AG20443 (cell line): ENCODE measurements around the gene CTDSP2.

Experiments
- DNase-seq: peaks from one replicate; pipeline ENCODE4 v3.0.0; 2012; ENCODE audit warnings: low spot score, mixed read lengths

Gene CTDSP2

GRCh38 chr12:57815177-57816000 is 31.1 kb downstream of the CTDSP2 start:
- DNase-seq, result no peak

GRCh38 chr12:57813971-57814772 is 32.4 kb downstream of the CTDSP2 start:
- no peak for DNase-seq

GRCh38 chr12:57813111-57813970 is 33.2 kb downstream of the CTDSP2 start:
- DNase-seq, result no peak

GRCh38 chr12:57811028-57811755 is 35.3 kb downstream of the CTDSP2 start:
- DNase-seq, result no peak

GRCh38 chr12:57810450-57810849 is 36.1 kb downstream of the CTDSP2 start:
- no peak for DNase-seq

GRCh38 chr12:57809425-57809824 is 37.1 kb downstream of the CTDSP2 start:
- DNase-seq, result no peak

DNA sequence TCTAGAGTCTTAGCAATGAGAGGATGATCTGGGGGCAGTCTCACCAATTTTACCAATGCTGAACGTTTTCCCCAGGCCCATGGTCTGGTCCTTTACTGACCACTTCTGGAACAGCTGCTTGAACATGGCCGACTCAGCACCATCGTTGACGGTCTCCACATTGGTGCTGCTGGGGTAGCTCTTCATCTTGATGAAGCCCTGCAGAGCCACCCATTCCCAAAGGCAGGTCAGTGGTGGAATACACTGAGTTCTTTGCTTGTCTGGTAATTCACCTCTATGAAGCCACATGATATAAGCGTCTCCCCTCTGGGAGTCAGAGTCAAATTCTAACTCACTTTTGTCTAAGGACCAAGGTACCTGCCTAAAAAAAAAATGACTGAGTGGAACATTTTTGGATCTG is 38.2 kb downstream of the CTDSP2 start:
- no peak for DNase-seq

GRCh38 chr12:57807285-57807684 is 39.2 kb downstream of the CTDSP2 start:
- DNase-seq, result no peak

DNA sequence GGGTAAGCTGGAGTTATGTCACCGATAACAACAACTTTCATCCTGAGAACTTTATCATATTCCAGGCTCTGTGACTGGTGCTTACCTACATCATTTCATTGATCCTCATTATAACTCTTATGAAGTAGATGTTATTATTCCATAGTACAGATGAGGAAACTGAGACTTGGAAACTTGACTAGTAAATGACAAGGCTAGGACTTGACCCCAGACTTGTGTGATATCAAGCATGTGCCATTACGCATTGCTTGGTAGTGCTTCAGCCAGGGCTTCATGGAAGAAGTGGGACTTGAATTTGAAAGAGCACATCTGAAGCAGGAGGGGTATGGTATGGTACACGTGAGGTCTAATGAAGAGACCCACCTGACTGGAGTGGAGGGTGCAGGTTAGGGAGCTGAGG is 39.9 kb downstream of the CTDSP2 start:
- DNase-seq, result no peak

DNA sequence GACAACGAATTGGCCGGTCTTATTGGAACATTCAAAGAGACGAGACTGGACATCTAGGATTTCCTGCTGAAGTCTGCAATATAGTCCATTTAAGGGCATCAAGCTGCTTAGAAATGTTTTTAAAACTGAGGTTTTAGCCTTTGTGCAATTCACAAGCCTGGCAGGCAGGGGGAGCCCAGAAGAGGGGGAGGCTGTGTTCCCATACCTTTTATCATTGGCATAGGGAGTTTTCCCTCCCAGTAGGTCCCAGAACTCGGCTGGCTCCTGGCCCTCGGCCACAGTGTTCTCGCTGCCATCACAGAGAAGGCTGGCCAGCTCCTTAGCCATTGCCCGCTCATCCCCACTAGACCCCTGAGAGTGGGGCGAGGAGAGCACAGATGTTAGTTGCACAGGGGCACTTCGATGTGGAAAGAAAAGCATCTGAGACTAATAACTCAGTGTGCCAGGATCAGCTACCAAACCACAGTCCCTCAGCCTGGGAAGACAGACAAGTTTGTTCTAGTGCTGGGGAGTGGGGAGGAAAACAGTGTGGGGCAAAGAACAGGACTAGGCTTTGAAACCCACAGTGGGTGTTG is 43.1 kb downstream of the CTDSP2 start:
- peak; percentile 80 for DNase-seq

DNA sequence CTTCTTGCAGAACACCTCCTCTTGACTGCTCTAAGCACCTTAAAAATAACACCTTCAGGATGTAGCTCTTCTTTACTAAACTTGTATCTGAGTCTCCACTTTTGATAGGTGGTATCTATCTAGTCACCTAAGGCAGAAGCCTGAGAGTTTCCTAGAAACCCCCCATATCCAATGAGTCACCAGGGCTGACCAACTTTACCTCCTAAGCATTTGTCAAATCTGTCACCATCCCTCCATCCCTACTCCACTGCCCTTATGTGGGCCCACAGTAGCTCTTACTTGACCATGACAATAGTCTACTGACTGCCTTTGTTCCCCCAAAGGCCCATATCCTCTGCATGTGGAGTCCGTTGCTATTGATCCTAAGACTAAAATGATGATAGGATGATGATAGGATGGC is 43.9 kb downstream of the CTDSP2 start:
- no peak for DNase-seq

DNA sequence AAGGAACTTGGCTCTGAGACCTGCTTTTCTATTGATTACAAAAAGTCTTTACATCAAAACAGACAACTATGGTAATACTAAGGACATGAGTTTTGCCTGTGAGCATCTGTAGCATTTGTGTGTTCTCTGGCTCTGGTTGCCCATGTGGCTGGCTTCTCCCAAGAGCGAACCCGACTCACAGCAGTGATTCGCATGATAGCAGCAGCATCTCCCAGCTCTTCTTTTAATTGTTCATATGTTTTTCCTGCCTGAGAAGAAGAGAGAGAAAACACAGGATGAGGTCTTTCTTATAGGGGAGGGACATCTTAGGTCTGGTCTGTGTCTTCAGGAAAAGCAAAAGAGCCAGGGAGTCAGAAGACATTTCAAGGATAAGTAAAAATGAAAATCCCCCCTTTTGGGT is 45.6 kb downstream of the CTDSP2 start:
- no peak for DNase-seq

GRCh38 chr12:57797933-57798332 is 48.6 kb downstream of the CTDSP2 start:
- no peak for DNase-seq

DNA sequence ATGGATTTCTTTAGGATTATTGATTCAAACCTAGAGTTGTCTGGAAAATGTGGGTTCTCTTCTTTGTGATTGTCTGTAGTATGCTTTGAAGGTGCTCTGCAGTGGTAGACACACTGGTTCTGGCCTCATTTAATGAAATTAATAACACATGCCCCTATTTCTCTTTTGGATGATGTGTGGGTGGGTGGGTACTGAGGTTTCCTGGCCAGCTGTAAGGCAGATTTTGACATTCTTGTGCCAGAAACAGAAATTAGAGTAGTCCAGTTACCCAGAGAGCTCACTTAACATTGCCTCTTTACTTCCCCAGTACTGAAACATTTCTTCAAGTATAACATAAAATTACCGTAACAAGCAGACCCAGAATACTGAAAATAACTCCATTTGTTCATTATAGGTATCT is 49.5 kb downstream of the CTDSP2 start:
- DNase-seq, result no peak

DNA sequence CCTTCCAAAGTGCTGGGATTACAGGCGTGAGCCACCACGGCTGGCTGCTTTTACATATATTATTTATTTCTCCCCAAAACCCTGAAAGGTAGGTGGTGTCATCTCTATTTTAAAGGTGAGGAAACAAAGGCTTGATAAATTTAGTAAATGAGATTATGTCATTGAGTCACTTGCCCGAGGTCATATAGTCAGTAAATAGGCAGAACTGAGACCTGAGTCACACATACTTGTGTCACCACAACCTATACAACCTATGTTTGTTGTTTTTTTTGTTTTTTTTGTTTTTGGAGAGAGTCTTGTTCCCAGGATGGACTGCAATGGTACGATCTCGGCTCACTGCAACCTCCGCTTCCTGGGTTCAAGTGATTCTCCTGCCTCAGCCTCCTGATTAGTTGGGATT is 51.2 kb downstream of the CTDSP2 start:
- no peak for DNase-seq

GRCh38 chr12:57793920-57794319 is 52.6 kb downstream of the CTDSP2 start:
- DNase-seq, result peak; percentile 75

GRCh38 chr12:57783861-57784260 is 62.7 kb downstream of the CTDSP2 start:
- no peak for DNase-seq

- no peak for DNase-seq
Measured at GRCh38 chr12:57783466-57783801, 63.1 kb downstream of the CTDSP2 start.

DNA sequence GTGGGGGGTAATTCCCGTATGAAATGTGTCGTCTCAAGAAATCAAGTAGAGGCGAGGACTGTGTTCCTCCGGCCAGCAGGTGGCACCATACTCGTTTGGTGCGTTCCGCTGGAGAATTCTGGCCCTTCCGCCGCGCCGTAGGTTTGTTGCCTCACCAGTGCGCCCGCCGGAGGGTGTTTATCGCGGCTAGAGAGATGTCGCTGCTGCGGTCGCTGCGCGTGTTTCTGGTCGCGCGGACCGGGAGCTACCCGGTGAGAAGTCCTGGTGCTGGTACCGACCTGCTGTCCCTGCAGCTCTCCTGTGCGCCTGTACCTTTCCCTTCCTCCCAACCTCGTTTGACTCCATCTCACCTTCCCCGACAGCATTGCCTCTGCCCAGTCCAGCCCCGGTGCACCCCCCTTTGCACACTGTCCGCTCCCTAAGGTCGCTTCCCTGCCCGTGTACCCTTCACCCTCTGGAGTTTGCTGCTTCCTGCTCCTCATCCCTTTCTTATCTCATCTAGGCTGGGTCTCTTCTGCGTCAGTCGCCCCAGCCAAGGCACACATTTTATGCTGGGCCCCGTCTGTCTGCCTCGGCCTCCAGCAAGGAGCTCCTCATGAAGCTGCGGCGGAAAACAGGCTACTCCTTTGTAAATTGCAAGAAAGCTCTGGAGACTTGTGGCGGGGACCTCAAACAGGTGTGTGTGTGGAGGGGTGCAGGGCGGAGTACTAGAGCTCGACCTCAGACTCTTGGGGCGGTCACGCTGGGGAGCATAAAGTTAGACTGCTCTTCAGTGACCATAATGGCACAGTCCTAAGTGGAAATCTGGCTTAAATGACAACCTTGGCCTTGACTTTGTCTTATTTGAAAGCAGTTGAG is 63.7 kb downstream of the CTDSP2 start, which contains the start of gene TSFM:
TSS of gene TSFM (plus strand) at position 180 of the 858 bp plus-strand sequence. CDS start at position 195, 15 bp downstream.
- DNase-seq, result peak; percentile 90

DNA sequence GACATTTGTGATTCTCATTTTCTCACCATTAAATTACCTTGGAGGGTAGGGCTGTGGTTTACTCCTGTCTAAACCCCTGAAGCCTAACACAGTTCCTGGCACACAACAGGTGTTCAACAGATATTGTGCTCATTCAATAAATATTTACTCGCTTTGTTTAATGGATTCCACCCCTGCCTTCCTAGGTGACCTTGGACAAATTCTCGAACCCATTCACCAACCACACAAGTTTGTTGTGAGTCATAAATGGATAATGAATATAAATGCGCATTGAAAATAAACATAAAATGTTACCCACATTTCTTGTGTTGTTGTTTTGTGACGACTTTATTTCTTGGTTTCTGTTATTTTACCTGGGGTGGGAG is 64.3 kb downstream of the CTDSP2 start:
- DNase-seq, result no peak
